ENCODE measurements around the gene COPZ1.

The COPZ1 gene

DNA sequence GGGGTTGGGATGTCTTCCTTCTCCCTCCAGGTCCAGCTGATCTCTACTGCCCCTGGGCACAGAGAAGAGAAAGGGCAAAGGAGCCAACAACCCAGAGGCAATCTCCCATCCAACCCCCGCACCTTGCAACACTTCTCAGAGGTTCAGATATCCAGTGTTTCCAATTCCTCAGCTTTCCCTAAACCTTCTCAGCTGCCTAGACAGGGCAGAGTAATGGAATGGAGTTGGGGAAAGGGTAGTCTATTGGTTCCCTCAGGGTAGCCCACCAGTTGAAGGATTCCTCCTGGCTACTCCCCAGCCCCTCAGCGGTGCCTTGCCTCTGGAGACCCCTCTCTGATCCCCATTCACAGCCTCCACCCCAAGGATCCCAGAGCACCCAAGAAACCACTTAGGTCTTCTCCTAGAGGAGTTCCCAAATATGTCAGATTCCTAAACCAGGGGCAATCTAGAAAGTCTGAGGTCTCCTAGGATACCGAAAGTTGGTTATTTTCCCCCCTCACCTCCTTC, 24.7 kb upstream of the COPZ1 start:
- no peak overlapping the region for H3K27ac ChIP-seq
- TF ChIP-seq CTCF (conservative IDR thresholded peaks at IDR 0.05) (no peak), ZFX (IDR thresholded peaks at IDR 0.05) (no peak)

GRCh38 chr12:54300732-54301427, 24.1 kb upstream of the COPZ1 start, which contains the start of gene NFE2:
NFE2 (minus strand) TSS chr12:54301015; CDS start chr12:54295248, 5,767 bp downstream.
- TF ChIP-seq ZFX (IDR thresholded peaks at IDR 0.05), result no peak
- TF ChIP-seq CTCF (conservative IDR thresholded peaks at IDR 0.05), result no peak
- no peak within 1 kb of the TSS for H3K27ac ChIP-seq

GRCh38 chr12:54301428-54302048, 23.4 kb upstream of the COPZ1 start:
- TF ChIP-seq ZFX (IDR thresholded peaks at IDR 0.05) (no peak), CTCF (conservative IDR thresholded peaks at IDR 0.05) (no peak)
- no peak overlapping the region for H3K27ac ChIP-seq

- no peak overlapping the region for H3K27ac ChIP-seq
- TF ChIP-seq ZFX (IDR thresholded peaks at IDR 0.05) (no peak), CTCF (conservative IDR thresholded peaks at IDR 0.05) (no peak)
Observed at GRCh38 chr12:54303640-54304039, 21.3 kb upstream of the COPZ1 start.

DNA sequence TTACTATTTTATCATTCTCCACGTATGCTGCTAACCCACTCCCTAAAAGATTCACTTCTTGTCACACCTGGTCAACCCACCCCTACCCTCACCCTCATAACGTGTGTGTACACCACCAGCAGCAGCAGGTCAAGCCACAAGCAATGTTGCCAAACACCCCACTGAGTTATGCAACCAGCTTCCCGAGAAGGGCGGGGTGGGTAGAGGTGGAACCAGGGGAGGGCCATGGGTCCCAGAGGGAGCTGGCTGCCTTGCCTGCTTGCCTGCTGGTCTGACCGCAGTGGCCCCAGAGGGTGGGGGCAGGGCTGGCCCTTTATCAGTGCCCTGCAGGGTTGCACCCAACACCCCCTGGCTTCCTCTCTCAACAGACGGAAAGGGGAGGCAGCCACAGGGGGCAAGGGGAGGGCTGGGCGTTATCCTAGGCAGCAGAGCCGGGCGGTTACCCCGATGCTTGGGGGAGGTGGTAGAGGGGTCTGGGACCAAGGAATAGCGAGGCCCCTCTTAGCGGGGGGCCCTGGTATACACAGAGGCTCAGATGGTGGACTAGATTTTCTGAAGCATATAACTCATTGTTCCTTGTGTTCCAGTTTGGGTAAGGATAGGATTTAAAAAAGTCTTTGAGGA, 20.6 kb upstream of the COPZ1 start:
- TF ChIP-seq ZFX (IDR thresholded peaks at IDR 0.05), result no peak
- TF ChIP-seq CTCF (conservative IDR thresholded peaks at IDR 0.05), result no peak
- H3K27ac ChIP-seq, result no peak overlapping the region

- TF ChIP-seq ZFX (IDR thresholded peaks at IDR 0.05), result no peak
- no peak for TF ChIP-seq CTCF (conservative IDR thresholded peaks at IDR 0.05)
- no peak overlapping the region for H3K27ac ChIP-seq
Observed at GRCh38 chr12:54306925-54307741, 17.8 kb upstream of the COPZ1 start.

All from C4-2B (cell line).